PC-9 (cell line): ENCODE measurements around the gene RBM38. TPM values are rescaled to one million over a fixed set of nuclear protein-coding genes. Genes with fewer than 3 reads are reported as not detected.

Experiments
- BruUV-seq: library from RNA; stranded (reverse); fragments of 400-500 nt; replicated peaks from 2 replicates; lab custom pipeline; 2021; lab: Mats Ljungman, UMichigan
- CTCF ChIA-PET: fragments of 300-600 bp; sonication (Branson Sonifier 250); formaldehyde crosslinking; loops from one replicate; lab custom pipeline; 2022; ENCODE audit warnings: antibody characterized with exemption; lab: Charles Lee
- POLR2A ChIA-PET: fragments of 300-600 bp; sonication (Branson Sonifier 250); formaldehyde crosslinking; loops from one replicate; lab custom pipeline; 2022; ENCODE audit warnings: antibody characterized with exemption; ENCODE audit not compliant: unreplicated experiment; lab: Charles Lee
- DNase-seq, 2 experiments: peaks; one replicate each; pipeline versions ENCODE4 v3.0.0 to v3.0.0-alpha.2; 2015 to 2022; ENCODE audit warnings: mixed read lengths in 1 of 2
- H2AFZ ChIP-seq: fragments of 200-600 bp; sonication (generic); 2 replicates; pipeline ENCODE4 v1.8.1; 2017; ENCODE audit warnings: antibody characterized with exemption
- H3F3A ChIP-seq: fragments of 200-600 bp; sonication (generic); 2 replicates; pipeline ENCODE4 v1.8.1; 2017; ENCODE audit warnings: antibody characterized with exemption, mild to moderate bottlenecking, low read depth; ENCODE audit not compliant: insufficient read depth
- H3K27ac ChIP-seq: fragments of 200-600 bp; sonication (generic); 2 replicates; pipeline ENCODE4 v1.6.1; 2016; ENCODE audit warnings: mixed run types
- H3K27me3 ChIP-seq: fragments of 200-600 bp; sonication (generic); 2 replicates; pipeline ENCODE4 v1.6.1; 2016; ENCODE audit warnings: low read depth, mixed run types; ENCODE audit not compliant: insufficient read depth
- H3K36me3 ChIP-seq: fragments of 200-600 bp; sonication (generic); 2 replicates; pipeline ENCODE4 v1.6.1; 2016; ENCODE audit warnings: low read depth, mixed run types
- H3K4me1 ChIP-seq: fragments of 200-600 bp; sonication (generic); replicated peaks from 2 replicates; pipeline ENCODE4 v1.6.1; 2016; ENCODE audit warnings: mixed run types; ENCODE audit not compliant: insufficient read depth
- H3K4me2 ChIP-seq: fragments of 200-600 bp; sonication (generic); 2 replicates; pipeline ENCODE4 v1.6.1; 2017; ENCODE audit warnings: mixed run types
- H3K4me3 ChIP-seq: fragments of 200-600 bp; sonication (generic); 2 replicates; pipeline ENCODE4 v1.6.1; 2016; ENCODE audit warnings: mixed run types
- H3K79me2 ChIP-seq: fragments of 200-600 bp; sonication (generic); 2 replicates; pipeline ENCODE4 v1.6.1; 2017; ENCODE audit warnings: low read depth, mixed run types
- H3K9me2 ChIP-seq: fragments of 200-600 bp; sonication (generic); 2 replicates; pipeline ENCODE4 v1.8.1; 2017; ENCODE audit warnings: mild to moderate bottlenecking; ENCODE audit not compliant: insufficient read depth
- H3K9me3 ChIP-seq: fragments of 200-600 bp; sonication (generic); 2 replicates; pipeline ENCODE4 v1.8.1; 2016; ENCODE audit warnings: low read depth; ENCODE audit not compliant: insufficient read depth
- H4K20me1 ChIP-seq: fragments of 200-600 bp; sonication (generic); 2 replicates; pipeline ENCODE4 v1.8.1; 2017; ENCODE audit not compliant: insufficient read depth
- EZH2 ChIP-seq: fragments of 200-600 bp; sonication (generic); IDR thresholded peaks from 2 replicates; pipeline ENCODE4 v1.8.0; 2017; ENCODE audit warnings: antibody characterized with exemption, low read depth
- intact Hi-C: fragments of 100-400 bp; cut with micrococcal nuclease; formaldehyde crosslinking; loops from one replicate; pipeline ENCODE4 v1.10.0; 2022; ENCODE audit not compliant: unreplicated experiment
- total RNA-seq: library from RNA; stranded (reverse); gene quantifications from 2 replicates; pipeline ENCODE4 v1.2.3, GENCODE V29; 2021
- TF ChIP-seq, protein P1 (sequence below): fragments of 200-600 bp; sonication (generic); conservative IDR thresholded peaks from 2 replicates; pipeline ENCODE4 v1.6.1; 2017; ENCODE audit warnings: mixed run types, antibody characterized with exemption, mild to moderate bottlenecking, moderate library complexity

RBM38 gene
- total RNA-seq, 1 experiment from 2014 or later = 25.6 TPM

DNA sequence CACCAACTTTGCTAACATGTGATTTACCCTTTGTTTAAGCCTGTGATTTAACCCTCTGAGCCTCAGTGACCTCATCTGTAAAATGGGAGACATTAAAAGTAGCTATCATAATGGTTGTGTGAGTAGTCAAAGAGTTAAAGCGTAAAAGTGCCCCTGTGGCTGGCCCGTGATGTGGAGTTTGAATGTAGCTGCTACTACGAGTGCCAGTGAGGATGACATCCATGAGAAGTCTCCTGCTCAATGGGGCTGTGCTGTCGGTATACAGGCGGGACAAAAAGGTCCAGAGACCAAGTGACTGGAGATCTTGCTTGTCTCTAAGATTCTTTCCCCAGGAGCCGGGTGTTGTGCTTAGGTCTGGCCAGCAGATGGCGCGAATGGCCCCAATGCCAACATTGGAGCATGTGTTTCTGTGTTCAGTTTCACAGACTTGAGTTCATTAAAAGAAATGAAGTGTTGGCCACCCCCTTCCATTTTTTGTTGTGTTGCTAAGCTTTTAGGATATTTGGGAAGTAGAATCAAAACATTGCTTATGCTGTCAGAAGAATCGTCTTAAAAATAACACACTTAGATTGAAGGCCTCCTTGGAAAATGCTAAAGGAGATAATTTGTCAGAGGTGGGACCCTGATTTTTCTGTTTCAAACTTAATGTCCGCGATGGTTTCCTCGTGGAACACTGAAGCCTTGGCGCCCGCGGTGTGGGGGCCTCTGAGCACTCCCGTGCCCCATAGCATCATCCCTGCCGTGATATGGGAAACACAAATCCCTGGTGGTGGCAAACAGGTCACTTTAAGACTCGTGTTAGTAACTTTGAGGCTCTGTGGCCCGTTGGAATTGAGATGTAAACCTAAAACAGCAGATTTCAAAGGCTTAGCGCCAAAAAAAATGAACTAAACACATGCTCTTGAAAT lies 9.3 kb upstream of the RBM38 start:
- ChIA-PET CTCF (no interaction called here), POLR2A (interaction anchor here (0.7 kb wide), 1 partner anchor 763 kb away, joined by 3 read pairs; no protein-coding TSS in a partner anchor)
- H3K4me3 ChIP-seq = no peak overlapping the region
- H3K36me3 ChIP-seq = peaks cover 10% of the 10 kb centered on the region; the same call in 1 of the 2 replicates
- intact Hi-C loops = loop anchor here (1.0 to 5.0 kb wide), 3 partner anchors 113 to 825 kb away; no protein-coding TSS in a partner anchor
- TF ChIP-seq, protein P1, sequence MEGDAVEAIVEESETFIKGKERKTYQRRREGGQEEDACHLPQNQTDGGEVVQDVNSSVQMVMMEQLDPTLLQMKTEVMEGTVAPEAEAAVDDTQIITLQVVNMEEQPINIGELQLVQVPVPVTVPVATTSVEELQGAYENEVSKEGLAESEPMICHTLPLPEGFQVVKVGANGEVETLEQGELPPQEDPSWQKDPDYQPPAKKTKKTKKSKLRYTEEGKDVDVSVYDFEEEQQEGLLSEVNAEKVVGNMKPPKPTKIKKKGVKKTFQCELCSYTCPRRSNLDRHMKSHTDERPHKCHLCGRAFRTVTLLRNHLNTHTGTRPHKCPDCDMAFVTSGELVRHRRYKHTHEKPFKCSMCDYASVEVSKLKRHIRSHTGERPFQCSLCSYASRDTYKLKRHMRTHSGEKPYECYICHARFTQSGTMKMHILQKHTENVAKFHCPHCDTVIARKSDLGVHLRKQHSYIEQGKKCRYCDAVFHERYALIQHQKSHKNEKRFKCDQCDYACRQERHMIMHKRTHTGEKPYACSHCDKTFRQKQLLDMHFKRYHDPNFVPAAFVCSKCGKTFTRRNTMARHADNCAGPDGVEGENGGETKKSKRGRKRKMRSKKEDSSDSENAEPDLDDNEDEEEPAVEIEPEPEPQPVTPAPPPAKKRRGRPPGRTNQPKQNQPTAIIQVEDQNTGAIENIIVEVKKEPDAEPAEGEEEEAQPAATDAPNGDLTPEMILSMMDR = peak; percentile 95
- TF ChIP-seq EZH2 = no peak
- no peaks in the 10 kb centered on the region for H3K9me3 ChIP-seq
- no peaks in the 10 kb centered on the region for H3K79me2 ChIP-seq
- no peaks in the 10 kb centered on the region for H3K9me2 ChIP-seq
- H4K20me1 ChIP-seq = peaks cover 15% of the 10 kb centered on the region; the same call in 1 of the 2 replicates
- BruUV-seq = no TSS peak
- no peaks in the 10 kb centered on the region for H3K4me1 ChIP-seq
- H2AFZ ChIP-seq = no peak overlapping the region
- peak; percentile 68 to 82 for DNase-seq
- no peaks in the 10 kb centered on the region for H3K27me3 ChIP-seq
- no peak overlapping the region for H3K27ac ChIP-seq
- H3F3A ChIP-seq = peaks cover 25% of the 10 kb centered on the region
- H3K4me2 ChIP-seq = no peak overlapping the region

- H3K36me3 ChIP-seq = peaks cover 8% of the 10 kb centered on the region; the same call in 1 of the 2 replicates
- POLR2A ChIA-PET = no interaction called here
- TF ChIP-seq, protein P1 = no peak
- no peak for TF ChIP-seq EZH2
Observed at GRCh38 chr20:57382516-57382915, 8.7 kb upstream of the RBM38 start.

GRCh38 chr20:57383447-57384347 lies 7.5 kb upstream of the RBM38 start:
- H3K79me2 ChIP-seq = no peaks in the 10 kb centered on the region
- H3K27me3 ChIP-seq = no peaks in the 10 kb centered on the region
- H2AFZ ChIP-seq = no peak overlapping the region
- peaks cover 5% of the 10 kb centered on the region; the same call in 1 of the 2 replicates for H4K20me1 ChIP-seq
- BruUV-seq = no TSS peak
- H3K36me3 ChIP-seq = no peaks in the 10 kb centered on the region
- ChIA-PET POLR2A (no interaction called here), CTCF (interaction anchor here (0.6 to 0.7 kb wide), 3 partner anchors 30 to 113 kb away, joined by 3 to 11 read pairs (median 5); no protein-coding TSS in a partner anchor)
- no peak overlapping the region for H3K27ac ChIP-seq
- H3F3A ChIP-seq = peaks cover 27% of the 10 kb centered on the region
- no peaks in the 10 kb centered on the region for H3K9me2 ChIP-seq
- H3K4me3 ChIP-seq = no peak overlapping the region
- DNase-seq = no peak
- H3K9me3 ChIP-seq = no peaks in the 10 kb centered on the region
- intact Hi-C loops = loop anchor here (5.0 kb wide), 2 partner anchors 209 to 824 kb away; no protein-coding TSS in a partner anchor
- TF ChIP-seq, protein P1 = no peak
- TF ChIP-seq EZH2 = no peak
- no peaks in the 10 kb centered on the region for H3K4me1 ChIP-seq
- no peak overlapping the region for H3K4me2 ChIP-seq

More at GRCh38 chr20:57382516-57382915, 8.7 kb upstream of the RBM38 start:
- no peak for DNase-seq
- Histone ChIP-seq H3K4me3 (no peak overlapping the region), H3K9me3 (no peaks in the 10 kb centered on the region), H3F3A (peaks cover 25% of the 10 kb centered on the region), H3K4me1 (no peaks in the 10 kb centered on the region), H3K79me2 (no peaks in the 10 kb centered on the region), H3K9me2 (no peaks in the 10 kb centered on the region), H4K20me1 (peaks cover 9% of the 10 kb centered on the region; the same call in 1 of the 2 replicates), H3K27ac (no peak overlapping the region), H3K27me3 (no peaks in the 10 kb centered on the region), H2AFZ (no peak overlapping the region), H3K4me2 (no peak overlapping the region)
- BruUV-seq = no TSS peak
- intact Hi-C loops = loop anchor here (5.0 kb wide), 2 partner anchors 210 to 825 kb away; no protein-coding TSS in a partner anchor
- CTCF ChIA-PET = no interaction called here
